T-cell (primary cell): ENCODE data around the gene CCDC51. TPM values are rescaled to one million over a fixed set of nuclear protein-coding genes. Genes with fewer than 3 reads are reported as not detected.

Source experiments
- ATAC-seq, 4 experiments: fragments of 200-7000 bp in 3 of 4; fragments of 150-1000 bp in 1 of 4; cut with Tn5 transposase; replicated peaks in 1 of 4; 1 replicate in 3 of 4; 2 replicates in 1 of 4; pipeline ENCODE4 v1.10.0; 2021; ENCODE audit warnings: moderate library complexity in 3 of 4, mild to moderate bottlenecking in 2 of 4, moderate number of reproducible peaks in 1 of 4
- CTCF ChIA-PET, 2 donors: fragments of 300-600 bp; sonication (Branson Sonifier 250); formaldehyde crosslinking; loops; one replicate each; lab custom pipeline; 2022; ENCODE audit warnings: antibody characterized with exemption in 2 of 2; lab: Charles Lee
- POLR2A ChIA-PET, 2 donors: fragments of 300-600 bp; sonication (Branson Sonifier 250); formaldehyde crosslinking; loops; one replicate each; lab custom pipeline; 2022; ENCODE audit warnings: antibody characterized with exemption in 2 of 2; lab: Charles Lee
- DNase-seq, 35 experiments: peaks; one replicate each; pipeline versions ENCODE4 v3.0.0 to v3.0.0-alpha.2; 2013 to 2023
- H3K27ac ChIP-seq: one replicate; pipeline ENCODE4 v1.5.1; 2013; ENCODE audit warnings: low read length
- H3K27me3 ChIP-seq, 2 experiments: replicated peaks in 1 of 2; 1 replicate in 1 of 2; 2 replicates in 1 of 2; pipeline versions ENCODE4 v1.6.1 to v1.7.0; 2013; ENCODE audit warnings: low read length in 1 of 2, mixed read lengths in 1 of 2; ENCODE audit not compliant: control insufficient read depth in 2 of 2, insufficient read depth in 2 of 2; ENCODE audit errors: extremely low read depth in 1 of 2
- H3K36me3 ChIP-seq, 2 donors: 1 replicate in 1 of 2; 2 replicates in 1 of 2; pipeline versions ENCODE4 v1.6.1 to v1.7.0; 2013; ENCODE audit warnings: low read length in 1 of 2; ENCODE audit not compliant: control insufficient read depth in 2 of 2, insufficient read depth in 1 of 2; ENCODE audit errors: extremely low read depth in 1 of 2
- H3K4me1 ChIP-seq, 2 experiments: 1 replicate in 1 of 2; 2 replicates in 1 of 2; pipeline versions ENCODE4 v1.6.1 to v1.7.0; 2013; ENCODE audit warnings: low read length in 2 of 2, mixed read lengths in 1 of 2; ENCODE audit not compliant: insufficient read depth in 2 of 2, control insufficient read depth in 1 of 2; ENCODE audit errors: extremely low read depth in 1 of 2
- H3K4me3 ChIP-seq, 2 donors: 1 replicate in 1 of 2; 2 replicates in 1 of 2; pipeline versions ENCODE4 v1.5.1 to v1.7.0; 2013; ENCODE audit warnings: mild to moderate bottlenecking in 2 of 2, low read length in 1 of 2, moderate library complexity in 1 of 2; ENCODE audit not compliant: control insufficient read depth in 1 of 2; ENCODE audit errors: extremely low read depth in 1 of 2
- H3K9me3 ChIP-seq: 2 replicates; pipeline ENCODE4 v1.7.0; 2013
- H3K27ac Mint-ChIP-seq, 2 donors: one replicate each; pipeline ENCODE4 v1.8.0; 2020 to 2021; ENCODE audit warnings: mild to moderate bottlenecking in 2 of 2, mixed read lengths in 2 of 2
- H3K27me3 Mint-ChIP-seq, 2 donors: one replicate each; pipeline ENCODE4 v1.8.0; 2021 to 2022; ENCODE audit warnings: mixed read lengths in 2 of 2
- H3K36me3 Mint-ChIP-seq: one replicate; pipeline ENCODE4 v1.8.0; 2021; ENCODE audit warnings: mixed read lengths
- H3K4me1 Mint-ChIP-seq, 3 donors: one replicate each; pipeline ENCODE4 v1.8.0; 2020 to 2022; ENCODE audit warnings: mixed read lengths in 3 of 3, mild to moderate bottlenecking in 1 of 3
- H3K4me3 Mint-ChIP-seq, 3 donors: one replicate each; pipeline ENCODE4 v1.8.0; 2020 to 2022; ENCODE audit warnings: mild to moderate bottlenecking in 3 of 3, mixed read lengths in 3 of 3, moderate library complexity in 3 of 3
- H3K9me3 Mint-ChIP-seq, 3 donors: one replicate each; pipeline ENCODE4 v1.8.0; 2020 to 2022; ENCODE audit warnings: mixed read lengths in 3 of 3
- WGBS: methylation state at CpG from one replicate; pipeline ENCODE4 v1.1.5; 2013; ENCODE audit warnings: missing lambda C conversion rate; ENCODE audit not compliant: insufficient coverage; 5-methylcytosine and 5-hydroxymethylcytosine counted together
- total RNA-seq, 35 experiments: library from RNA in 6 of 35; stranded (reverse) in 6 of 35; fragments of 120-200 nt in 1 of 35; gene quantifications; one replicate each; pipeline versions ENCODE4 v1.2.1 to v1.2.4 and lab custom pipeline; 2013 to 2026

The CCDC51 gene
- total RNA-seq, 5 donors from 2014 or later (not counting 1 experiment from before 2014, with no cell fraction given), result 5.0 to 7.9 (median 6.4) TPM

GRCh38 chr3:48418651-48419050 is 21.3 kb downstream of the CCDC51 start:
- no peak for DNase-seq
- Histone ChIP-seq H3K9me3 (no peaks in the 10 kb centered on the region), H3K27me3 (peaks cover 0 to 4% of the 10 kb centered on the region in 2 experiments), H3K36me3 (no peaks in the 10 kb centered on the region), H3K27ac (no peak overlapping the region), H3K4me3 (no peak overlapping the region), H3K4me1 (peaks cover 0 to 3% of the 10 kb centered on the region in 2 experiments)
- 82% methylated on average over 8 of the region's 9 CpGs for WGBS
- Mint-ChIP-seq H3K27ac (no peak overlapping the region), H3K9me3 (no peaks in the 10 kb centered on the region), H3K27me3 (no peaks in the 10 kb centered on the region), H3K36me3 (no peaks in the 10 kb centered on the region), H3K4me1 (no peaks in the 10 kb centered on the region), H3K4me3 (no peak overlapping the region)
- no peak for ATAC-seq
- POLR2A ChIA-PET, result no interaction called here
- CTCF ChIA-PET, result interaction anchor here (1.0 to 1.7 kb wide), 2 partner anchors 18 kb away, joined by 4 to 8 read pairs; no protein-coding TSS in a partner anchor

GRCh38 chr3:48418140-48418539 is 21.8 kb downstream of the CCDC51 start:
- H3K9me3 Mint-ChIP-seq, result no peaks in the 10 kb centered on the region
- H3K4me3 ChIP-seq, result no peak overlapping the region
- no peak overlapping the region for H3K27ac ChIP-seq
- POLR2A ChIA-PET, result no interaction called here
- 95% methylated on average over 12 of the region's 17 CpGs for WGBS
- DNase-seq, result no peak
- no peak for ATAC-seq
- H3K36me3 ChIP-seq, result no peaks in the 10 kb centered on the region
- peaks cover 0 to 4% of the 10 kb centered on the region in 2 experiments for H3K27me3 ChIP-seq
- H3K4me1 ChIP-seq, result peaks cover 0 to 3% of the 10 kb centered on the region in 2 experiments
- no peaks in the 10 kb centered on the region for H3K4me1 Mint-ChIP-seq
- no peaks in the 10 kb centered on the region for H3K36me3 Mint-ChIP-seq
- no peak overlapping the region for H3K27ac Mint-ChIP-seq
- no peaks in the 10 kb centered on the region for H3K27me3 Mint-ChIP-seq
- CTCF ChIA-PET, result interaction anchor here in 1 of 2 donors (1.7 kb wide), 1 partner anchor 18 kb away, joined by 4 read pairs; no protein-coding TSS in a partner anchor
- no peak overlapping the region for H3K4me3 Mint-ChIP-seq
- no peaks in the 10 kb centered on the region for H3K9me3 ChIP-seq

GRCh38 chr3:48417529-48418108 is 22.3 kb downstream of the CCDC51 start:
- H3K4me3 ChIP-seq, result no peak overlapping the region
- H3K27me3 Mint-ChIP-seq, result no peaks in the 10 kb centered on the region
- peaks cover 0 to 4% of the 10 kb centered on the region in 2 experiments for H3K27me3 ChIP-seq
- H3K27ac Mint-ChIP-seq, result no peak overlapping the region
- no peak for DNase-seq
- WGBS, result 87% methylated on average over 11 of the region's 14 CpGs
- H3K27ac ChIP-seq, result no peak overlapping the region
- H3K36me3 ChIP-seq, result no peaks in the 10 kb centered on the region
- no peaks in the 10 kb centered on the region for H3K36me3 Mint-ChIP-seq
- H3K9me3 Mint-ChIP-seq, result no peaks in the 10 kb centered on the region
- ChIA-PET CTCF (interaction anchor here in 1 of 2 donors (0.8 kb wide), 1 partner anchor 19 kb away, joined by 3 read pairs; no protein-coding TSS in a partner anchor), POLR2A (interaction anchor here in 1 of 2 donors (0.5 kb wide), 1 partner anchor 320 kb away, joined by 11 read pairs; no protein-coding TSS in a partner anchor)
- no peaks in the 10 kb centered on the region for H3K4me1 Mint-ChIP-seq
- H3K4me1 ChIP-seq, result peaks cover 0 to 3% of the 10 kb centered on the region in 2 experiments
- ATAC-seq, result no peak
- no peak overlapping the region for H3K4me3 Mint-ChIP-seq
- H3K9me3 ChIP-seq, result no peaks in the 10 kb centered on the region

GRCh38 chr3:48416546-48416945 is 23.4 kb downstream of the CCDC51 start:
- Histone ChIP-seq H3K27ac (no peak overlapping the region), H3K4me1 (no peaks in the 10 kb centered on the region), H3K27me3 (peaks cover 0 to 4% of the 10 kb centered on the region in 2 experiments), H3K4me3 (no peak overlapping the region), H3K9me3 (no peaks in the 10 kb centered on the region), H3K36me3 (no peaks in the 10 kb centered on the region)
- H3K27ac Mint-ChIP-seq, result no peak overlapping the region
- CTCF ChIA-PET, result interaction anchor here in 1 of 2 donors (0.8 kb wide), 1 partner anchor 20 kb away, joined by 3 read pairs; no protein-coding TSS in a partner anchor
- no peak overlapping the region for H3K4me3 Mint-ChIP-seq
- no peaks in the 10 kb centered on the region for H3K4me1 Mint-ChIP-seq
- no peaks in the 10 kb centered on the region for H3K36me3 Mint-ChIP-seq
- no peak for ATAC-seq
- 77% methylated on average over 4 of the region's 4 CpGs for WGBS
- H3K27me3 Mint-ChIP-seq, result no peaks in the 10 kb centered on the region
- H3K9me3 Mint-ChIP-seq, result no peaks in the 10 kb centered on the region
- POLR2A ChIA-PET, result no interaction called here
- no peak for DNase-seq

- DNase-seq (no peak), ATAC-seq (no peak)
- Histone ChIP-seq H3K36me3 (no peaks in the 10 kb centered on the region), H3K4me3 (no peak overlapping the region), H3K4me1 (no peaks in the 10 kb centered on the region), H3K27me3 (peaks cover 0 to 4% of the 10 kb centered on the region in 2 experiments), H3K9me3 (no peaks in the 10 kb centered on the region), H3K27ac (no peak overlapping the region)
- H3K9me3 Mint-ChIP-seq, result no peaks in the 10 kb centered on the region
- no peaks in the 10 kb centered on the region for H3K36me3 Mint-ChIP-seq
- H3K4me1 Mint-ChIP-seq, result no peaks in the 10 kb centered on the region
- WGBS, result 90% methylated on average over 7 of the region's 14 CpGs
- ChIA-PET CTCF (no interaction called here), POLR2A (no interaction called here)
- H3K27ac Mint-ChIP-seq, result no peak overlapping the region
- H3K4me3 Mint-ChIP-seq, result no peak overlapping the region
- H3K27me3 Mint-ChIP-seq, result no peaks in the 10 kb centered on the region
Measured at GRCh38 chr3:48416091-48416505, 23.8 kb downstream of the CCDC51 start.

GRCh38 chr3:48415251-48415953 is 24.5 kb downstream of the CCDC51 start:
- H3K9me3 Mint-ChIP-seq, result no peaks in the 10 kb centered on the region
- H3K4me3 Mint-ChIP-seq, result no peak overlapping the region
- no peaks in the 10 kb centered on the region for H3K4me1 Mint-ChIP-seq
- no peaks in the 10 kb centered on the region for H3K9me3 ChIP-seq
- no peak overlapping the region for H3K4me3 ChIP-seq
- no peak overlapping the region for H3K27ac Mint-ChIP-seq
- no peaks in the 10 kb centered on the region for H3K27me3 Mint-ChIP-seq
- H3K36me3 Mint-ChIP-seq, result no peaks in the 10 kb centered on the region
- no peak for DNase-seq
- H3K27me3 ChIP-seq, result peaks cover 0 to 4% of the 10 kb centered on the region in 2 experiments
- WGBS, result 85% methylated on average over 22 of the region's 24 CpGs
- ATAC-seq, result no peak
- ChIA-PET POLR2A (no interaction called here), CTCF (interaction anchor here in 1 of 2 donors (1.0 kb wide), 1 partner anchor 134 kb away, joined by 9 read pairs; no protein-coding TSS in a partner anchor)
- no peaks in the 10 kb centered on the region for H3K36me3 ChIP-seq
- no peak overlapping the region for H3K27ac ChIP-seq
- H3K4me1 ChIP-seq, result no peaks in the 10 kb centered on the region
